ENCODE results near the gene MRPL1.
"Not testable (repeated sequence)": the region's sequence is repeated elsewhere in the genome, so short reads cannot be mapped to it uniquely, and the experiment has no call there.

Gene MRPL1

DNA sequence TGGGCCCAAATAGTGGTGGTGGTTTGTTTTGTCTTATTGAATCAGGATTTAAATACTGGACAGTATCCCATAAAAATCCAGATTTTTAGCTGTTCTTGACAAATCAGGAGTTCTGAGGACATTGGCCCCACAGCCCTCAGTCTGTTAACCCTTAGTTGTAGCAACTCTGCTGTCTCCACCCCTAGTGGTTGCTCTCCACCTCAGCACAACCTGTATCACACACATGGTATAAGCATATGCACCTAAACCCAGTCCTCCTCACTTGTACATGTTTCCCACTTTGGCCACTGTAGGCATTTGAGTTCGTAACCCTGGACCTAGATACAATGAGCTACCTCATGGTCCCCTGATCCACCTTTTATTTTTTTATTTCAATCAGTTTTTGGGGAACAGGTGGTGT is 75.9 kb downstream of the MRPL1 start:
- no peak for DNase-seq (ENCODE audit: low read depth)
- TF ChIP-seq, protein P1, sequence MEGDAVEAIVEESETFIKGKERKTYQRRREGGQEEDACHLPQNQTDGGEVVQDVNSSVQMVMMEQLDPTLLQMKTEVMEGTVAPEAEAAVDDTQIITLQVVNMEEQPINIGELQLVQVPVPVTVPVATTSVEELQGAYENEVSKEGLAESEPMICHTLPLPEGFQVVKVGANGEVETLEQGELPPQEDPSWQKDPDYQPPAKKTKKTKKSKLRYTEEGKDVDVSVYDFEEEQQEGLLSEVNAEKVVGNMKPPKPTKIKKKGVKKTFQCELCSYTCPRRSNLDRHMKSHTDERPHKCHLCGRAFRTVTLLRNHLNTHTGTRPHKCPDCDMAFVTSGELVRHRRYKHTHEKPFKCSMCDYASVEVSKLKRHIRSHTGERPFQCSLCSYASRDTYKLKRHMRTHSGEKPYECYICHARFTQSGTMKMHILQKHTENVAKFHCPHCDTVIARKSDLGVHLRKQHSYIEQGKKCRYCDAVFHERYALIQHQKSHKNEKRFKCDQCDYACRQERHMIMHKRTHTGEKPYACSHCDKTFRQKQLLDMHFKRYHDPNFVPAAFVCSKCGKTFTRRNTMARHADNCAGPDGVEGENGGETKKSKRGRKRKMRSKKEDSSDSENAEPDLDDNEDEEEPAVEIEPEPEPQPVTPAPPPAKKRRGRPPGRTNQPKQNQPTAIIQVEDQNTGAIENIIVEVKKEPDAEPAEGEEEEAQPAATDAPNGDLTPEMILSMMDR (IDR thresholded peaks at IDR 0.05; ENCODE audit: low read depth, low read length, missing control alignments): no peak
- in situ Hi-C loops (cut with HindIII; ENCODE audit: low sequenced_read_pairs): no loop called here
- H3K4me3 ChIP-seq (ENCODE audit: low read depth, low read length): no peak overlapping the region

DNA sequence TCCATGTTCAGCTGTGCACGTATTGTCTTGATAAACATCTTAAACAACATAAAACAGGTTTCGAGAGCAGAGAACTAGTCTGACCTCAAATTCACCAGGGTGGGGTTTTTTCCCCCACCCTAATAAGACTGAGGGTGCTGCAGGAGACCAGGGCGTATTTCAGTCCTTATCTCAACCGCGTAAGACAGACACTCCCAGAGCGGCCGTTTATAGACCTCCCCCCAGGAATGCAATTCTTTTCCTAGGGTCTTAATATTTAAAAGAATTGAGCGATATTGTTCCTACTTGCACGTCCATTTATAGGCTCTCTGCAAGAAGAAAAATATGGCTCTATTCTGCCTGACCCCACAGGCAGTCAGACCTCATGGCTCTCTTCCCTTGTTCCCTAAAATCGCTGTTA is 83.3 kb downstream of the MRPL1 start:
- DNase-seq (ENCODE audit: low read depth); H3K4me3 ChIP-seq (ENCODE audit: low read depth, low read length); in situ Hi-C loops (cut with HindIII; ENCODE audit: low sequenced_read_pairs): not testable (repeated sequence)

GRCh38 chr4:77950203-77950602 is 87.6 kb downstream of the MRPL1 start:
- no peak overlapping the region for H3K4me3 ChIP-seq (ENCODE audit: low read depth, low read length)
- TF ChIP-seq, protein P1 (IDR thresholded peaks at IDR 0.05; ENCODE audit: low read depth, low read length, missing control alignments): no peak
- in situ Hi-C loops (cut with HindIII; ENCODE audit: low sequenced_read_pairs): no loop called here

GRCh38 chr4:77952457-77952856 is 89.8 kb downstream of the MRPL1 start:
- in situ Hi-C loops (cut with HindIII; ENCODE audit: low sequenced_read_pairs): no loop called here
- TF ChIP-seq, protein P1 (IDR thresholded peaks at IDR 0.05; ENCODE audit: low read depth, low read length, missing control alignments): no peak
- DNase-seq (ENCODE audit: low read depth): no peak
- no peak overlapping the region for H3K4me3 ChIP-seq (ENCODE audit: low read depth, low read length)

More at GRCh38 chr4:77950203-77950602, 87.6 kb downstream of the MRPL1 start:
- DNase-seq (ENCODE audit: low read depth): no peak

GRCh38 chr4:77954690-77955089 is 92.1 kb downstream of the MRPL1 start:
- in situ Hi-C loops (cut with HindIII; ENCODE audit: low sequenced_read_pairs): no loop called here
- no peak for DNase-seq (ENCODE audit: low read depth)
- TF ChIP-seq, protein P1 (IDR thresholded peaks at IDR 0.05; ENCODE audit: low read depth, low read length, missing control alignments): no peak
- no peak overlapping the region for H3K4me3 ChIP-seq (ENCODE audit: low read depth, low read length)

GRCh38 chr4:77956917-77957316 is 94.3 kb downstream of the MRPL1 start:
- TF ChIP-seq, protein P1 (IDR thresholded peaks at IDR 0.05; ENCODE audit: low read depth, low read length, missing control alignments): no peak
- in situ Hi-C loops (cut with HindIII; ENCODE audit: low sequenced_read_pairs): no loop called here
- no peak overlapping the region for H3K4me3 ChIP-seq (ENCODE audit: low read depth, low read length)
- no peak for DNase-seq (ENCODE audit: low read depth)

- DNase-seq (ENCODE audit: low read depth): no peak
- TF ChIP-seq, protein P1 (IDR thresholded peaks at IDR 0.05; ENCODE audit: low read depth, low read length, missing control alignments): no peak
- H3K4me3 ChIP-seq (ENCODE audit: low read depth, low read length): no peak overlapping the region
- in situ Hi-C loops (cut with HindIII; ENCODE audit: low sequenced_read_pairs): no loop called here
These were observed 96.3 kb downstream of the MRPL1 start for GRCh38 chr4:77958897-77959296.
